H1 (cell line): ENCODE data around the gene UTP25. TPM values are rescaled to one million over a fixed set of nuclear protein-coding genes. Genes with fewer than 3 reads are reported as not detected.

Experiments used
- CTCF ChIA-PET: fragments of 300-600 bp; sonication (Branson Sonifier 250); formaldehyde crosslinking; loops from one replicate; lab custom pipeline; 2021; ENCODE audit not compliant: partially characterized antibody; lab: Charles Lee
- POLR2A ChIA-PET: fragments of 300-600 bp; sonication (Branson Sonifier 250); formaldehyde crosslinking; loops from one replicate; lab custom pipeline; 2021; ENCODE audit warnings: inconsistent platforms; ENCODE audit not compliant: partially characterized antibody; lab: Charles Lee
- DNase-seq, 2 experiments: peaks; one replicate each; pipeline versions ENCODE4 v3.0.0 to v3.0.0-alpha.2; 2010 to 2022; ENCODE audit warnings: low spot score in 2 of 2, low read depth in 1 of 2, mixed read lengths in 1 of 2
- FAIRE-seq: peaks from 2 replicates; lab custom pipeline; 2011; peaks lifted over from hg19 to GRCh38; lab: Jason Lieb, UNC
- H2AFZ ChIP-seq: 2 replicates; pipeline ENCODE4 v1.8.1; 2012; ENCODE audit warnings: low read length, inconsistent platforms
- H2AK5ac ChIP-seq: 2 replicates; pipeline ENCODE4 v1.6.1; 2013; ENCODE audit warnings: low read depth, low read length
- H2BK120ac ChIP-seq: replicated peaks from 2 replicates; pipeline ENCODE3; 2013; ENCODE audit warnings: low read depth, low read length, inconsistent platforms
- H2BK12ac ChIP-seq: 2 replicates; pipeline ENCODE4 v1.6.1; 2013; ENCODE audit warnings: low read depth, low read length
- H2BK15ac ChIP-seq: 2 replicates; pipeline ENCODE4 v1.6.1; 2013; ENCODE audit warnings: low read length
- H2BK20ac ChIP-seq: 2 replicates; pipeline ENCODE4 v1.6.1; 2013; ENCODE audit warnings: low read length
- H2BK5ac ChIP-seq: 2 replicates; pipeline ENCODE4 v1.6.1; 2013; ENCODE audit warnings: low read depth, low read length
- H3K14ac ChIP-seq: 2 replicates; pipeline ENCODE4 v1.6.1; 2013; ENCODE audit warnings: inconsistent platforms; ENCODE audit not compliant: insufficient read length
- H3K18ac ChIP-seq: 2 replicates; pipeline ENCODE4 v1.6.1; 2013; ENCODE audit warnings: low read length; ENCODE audit errors: extremely low read depth
- H3K23ac ChIP-seq: 2 replicates; pipeline ENCODE4 v1.6.1; 2013; ENCODE audit warnings: inconsistent platforms; ENCODE audit not compliant: insufficient read length
- H3K23me2 ChIP-seq: 2 replicates; pipeline ENCODE4 v1.6.1; 2013; ENCODE audit warnings: low read depth, low read length
- H3K27ac ChIP-seq: 2 replicates; pipeline ENCODE4 v1.6.1; 2011; ENCODE audit warnings: low read depth, low read length, inconsistent platforms
- H3K27me3 ChIP-seq, 4 experiments: replicated peaks in 1 of 4; 1 replicate in 1 of 4; 2 replicates in 3 of 4; pipeline versions ENCODE4 v1.6.1 to v1.8.1; 2011 to 2013; ENCODE audit warnings: low read length in 3 of 4, mild to moderate bottlenecking in 3 of 4, inconsistent platforms in 2 of 4, mixed read lengths in 2 of 4, moderate library complexity in 1 of 4; ENCODE audit not compliant: control insufficient read depth in 3 of 4, insufficient read depth in 3 of 4; ENCODE audit errors: extremely low read depth in 1 of 4
- H3K36me3 ChIP-seq, 4 experiments: 2 replicates each; pipeline versions ENCODE4 v1.6.1 to v1.8.1; 2011 to 2013; ENCODE audit warnings: mild to moderate bottlenecking in 4 of 4, low read length in 3 of 4, moderate library complexity in 2 of 4, control low read depth in 1 of 4, inconsistent platforms in 1 of 4; ENCODE audit not compliant: insufficient read depth in 4 of 4, control insufficient read depth in 2 of 4
- H3K4ac ChIP-seq: replicated peaks from 2 replicates; pipeline ENCODE3; 2013; ENCODE audit warnings: low read length, low read depth, mixed read lengths, inconsistent platforms; ENCODE audit not compliant: insufficient read length
- H3K4me1 ChIP-seq, 4 experiments: replicated peaks in 1 of 4; 1 replicate in 1 of 4; 2 replicates in 3 of 4; pipeline versions ENCODE4 v1.6.1 to v1.8.1; 2011 to 2013; ENCODE audit warnings: low read length in 3 of 4, inconsistent platforms in 2 of 4, mixed read lengths in 1 of 4; ENCODE audit not compliant: insufficient read depth in 4 of 4, control insufficient read depth in 3 of 4
- H3K4me2 ChIP-seq, 2 experiments: 2 replicates each; pipeline versions ENCODE4 v1.6.1 to v1.8.1; 2011 to 2013; ENCODE audit warnings: low read depth in 2 of 2, low read length in 2 of 2, control low read depth in 1 of 2, inconsistent platforms in 1 of 2, mild to moderate bottlenecking in 1 of 2; ENCODE audit not compliant: insufficient read depth in 1 of 2
- H3K4me3 ChIP-seq, 4 experiments: fragments of 200-600, 300-600 bp in 1 of 4; sonication (generic), shearing (Covaris generic), sonication (Bioruptor Twin) in 1 of 4; 2 replicates each; pipeline versions ENCODE4 v1.5.1 to v1.8.1; 2011 to 2016; ENCODE audit warnings: low read length in 4 of 4, low read depth in 3 of 4, control low read depth in 2 of 4, inconsistent platforms in 2 of 4, mild to moderate bottlenecking in 2 of 4, mixed read lengths in 1 of 4, moderate library complexity in 1 of 4; ENCODE audit not compliant: insufficient read depth in 2 of 4; ENCODE audit errors: extremely low read depth in 1 of 4
- H3K56ac ChIP-seq: replicated peaks from 2 replicates; pipeline ENCODE3; 2013; ENCODE audit warnings: low read depth, mild to moderate bottlenecking, mixed read lengths, low read length, inconsistent platforms; ENCODE audit not compliant: insufficient read length
- H3K79me1 ChIP-seq: 2 replicates; pipeline ENCODE4 v1.6.1; 2013; ENCODE audit warnings: low read depth, low read length, control low read depth
- H3K79me2 ChIP-seq, 2 experiments: 2 replicates each; pipeline versions ENCODE4 v1.6.1 to v1.8.1; 2012 to 2013; ENCODE audit warnings: low read length in 2 of 2, mild to moderate bottlenecking in 2 of 2, inconsistent platforms in 1 of 2; ENCODE audit not compliant: insufficient read depth in 2 of 2, control insufficient read depth in 1 of 2
- H3K9ac ChIP-seq, 4 experiments: replicated peaks in 1 of 4; 1 replicate in 1 of 4; 2 replicates in 3 of 4; pipeline versions ENCODE4 v1.6.1 to v1.8.1; 2011 to 2013; ENCODE audit warnings: low read depth in 3 of 4, low read length in 3 of 4, control low read depth in 2 of 4, mild to moderate bottlenecking in 2 of 4, moderate library complexity in 2 of 4, inconsistent platforms in 1 of 4; ENCODE audit errors: extremely low read depth in 1 of 4
- H3K9me3 ChIP-seq, 2 experiments: 2 replicates each; pipeline versions ENCODE4 v1.6.1 to v1.8.1; 2012 to 2013; ENCODE audit warnings: mild to moderate bottlenecking in 2 of 2, moderate library complexity in 2 of 2, control low read depth in 1 of 2, inconsistent platforms in 1 of 2, low read depth in 1 of 2, low read length in 1 of 2, mixed read lengths in 1 of 2; ENCODE audit not compliant: insufficient read depth in 2 of 2
- H4K20me1 ChIP-seq, 2 experiments: replicated peaks in 1 of 2; 2 replicates each; pipeline versions ENCODE3 to v1.8.1; 2011 to 2013; ENCODE audit warnings: inconsistent platforms in 2 of 2, low read length in 2 of 2, mild to moderate bottlenecking in 1 of 2; ENCODE audit not compliant: insufficient read depth in 2 of 2, control insufficient read depth in 1 of 2
- H4K5ac ChIP-seq: 2 replicates; pipeline ENCODE4 v1.6.1; 2013; ENCODE audit warnings: low read length, low read depth, mixed read lengths, inconsistent platforms; ENCODE audit not compliant: insufficient read length
- H4K8ac ChIP-seq: 2 replicates; pipeline ENCODE4 v1.8.0; 2013; ENCODE audit warnings: mild to moderate bottlenecking, moderate library complexity, low read length, inconsistent platforms; ENCODE audit not compliant: insufficient read depth; ENCODE audit errors: extremely low read depth
- H4K91ac ChIP-seq: replicated peaks from 2 replicates; pipeline ENCODE3; 2013; ENCODE audit warnings: low read length, mixed read lengths, inconsistent platforms; ENCODE audit not compliant: insufficient read length
- ATF3 ChIP-seq: IDR thresholded peaks from 2 replicates; pipeline ENCODE4 v1.6.1; 2011; ENCODE audit warnings: low read depth, mild to moderate bottlenecking, low read length; ENCODE audit not compliant: insufficient read depth
- CBX8 ChIP-seq: fragments of 300-800, 300-1000 bp; sonication (generic); IDR thresholded peaks from 2 replicates; pipeline ENCODE4 v1.7.1; 2016; ENCODE audit warnings: low read depth, low read length, borderline replicate concordance
- EP300 ChIP-seq, 2 experiments: IDR thresholded peaks; 1 replicate in 1 of 2; 2 replicates in 1 of 2; pipeline ENCODE4 v1.6.1; 2011 to 2012; ENCODE audit warnings: low read depth in 2 of 2, low read length in 2 of 2, mild to moderate bottlenecking in 2 of 2, borderline replicate concordance in 1 of 2, inconsistent platforms in 1 of 2, moderate library complexity in 1 of 2
- EZH2 ChIP-seq: fragments of 200-600 bp; sonication (generic); IDR thresholded peaks from 2 replicates; pipeline ENCODE4 v1.7.1; 2012; ENCODE audit warnings: low read depth, mild to moderate bottlenecking, moderate library complexity, low read length, inconsistent platforms; ENCODE audit not compliant: severe bottlenecking
- FOSL1 ChIP-seq: IDR thresholded peaks from 2 replicates; pipeline ENCODE4 v1.6.1; 2011; ENCODE audit warnings: mild to moderate bottlenecking, low read depth, low read length, moderate library complexity; ENCODE audit not compliant: insufficient read depth
- JUN ChIP-seq: IDR thresholded peaks from 2 replicates; pipeline ENCODE4 v1.6.1; 2011; ENCODE audit warnings: low read depth, mild to moderate bottlenecking, improper control_type of control experiment, low read length
- RXRA ChIP-seq: IDR thresholded peaks from 2 replicates; pipeline ENCODE4 v1.6.1; 2011; ENCODE audit warnings: low read depth, mild to moderate bottlenecking, low read length, moderate library complexity; ENCODE audit not compliant: insufficient read depth
- SP2 ChIP-seq: IDR thresholded peaks from 2 replicates; pipeline ENCODE4 v1.6.1; 2012; ENCODE audit warnings: mild to moderate bottlenecking, low read length, inconsistent platforms
- SRF ChIP-seq: IDR thresholded peaks from 2 replicates; pipeline ENCODE4 v1.6.1; 2011; ENCODE audit warnings: mild to moderate bottlenecking, low read depth, low read length, moderate library complexity
- TAF1 ChIP-seq: IDR thresholded peaks from 2 replicates; pipeline ENCODE4 v1.6.1; 2011; ENCODE audit warnings: mild to moderate bottlenecking, low read depth, low read length
- WGBS, 2 experiments: shearing (Covaris generic) in 1 of 2; methylation state at CpG; one replicate each; pipeline versions ENCODE4 v1.1.6 to v1.1.7; 2013 to 2015; ENCODE audit warnings: low lambda C conversion rate in 2 of 2, mixed read lengths in 2 of 2, inconsistent platforms in 1 of 2, low coverage in 1 of 2, missing lambda C conversion rate in 1 of 2; ENCODE audit not compliant: insufficient replicate concordance in 2 of 2, insufficient coverage in 1 of 2, insufficient read length in 1 of 2; ENCODE audit errors: extremely low coverage in 1 of 2, missing lambda C conversion rate in 1 of 2; 5-methylcytosine and 5-hydroxymethylcytosine counted together
- polyA plus RNA-seq, 7 experiments: library from polyadenylated mRNA; depleted of rRNA in 3 of 7; stranded (reverse) in 5 of 7; unstranded in 2 of 7; fragments of >200 nt in 5 of 7; fragments of 200-250 nt in 2 of 7; gene quantifications; 1 replicate in 5 of 7; 2 replicates in 1 of 7; 4 replicates in 1 of 7; pipeline versions ENCODE4 v1.2.1 to v1.2.3, GENCODE V29; 2011 to 2013; ENCODE audit warnings: missing spikeins in 2 of 7, mixed read lengths in 2 of 7
- total RNA-seq: library from RNA; stranded (reverse); fragmentation: NEBNext Ultra II Directional; extraction: Animal tissue kit (Norgen Biotek cat#: 25700); gene quantifications from 2 replicates; pipeline ENCODE4 v1.2.1, GENCODE V29; 2021

UTP25 gene
- total and polyA plus RNA-seq, 2 of the 8 experiments (the other 6 are each of a cell fraction or from before 2014, with no cell fraction given): 4.0 to 7.6 TPM

DNA sequence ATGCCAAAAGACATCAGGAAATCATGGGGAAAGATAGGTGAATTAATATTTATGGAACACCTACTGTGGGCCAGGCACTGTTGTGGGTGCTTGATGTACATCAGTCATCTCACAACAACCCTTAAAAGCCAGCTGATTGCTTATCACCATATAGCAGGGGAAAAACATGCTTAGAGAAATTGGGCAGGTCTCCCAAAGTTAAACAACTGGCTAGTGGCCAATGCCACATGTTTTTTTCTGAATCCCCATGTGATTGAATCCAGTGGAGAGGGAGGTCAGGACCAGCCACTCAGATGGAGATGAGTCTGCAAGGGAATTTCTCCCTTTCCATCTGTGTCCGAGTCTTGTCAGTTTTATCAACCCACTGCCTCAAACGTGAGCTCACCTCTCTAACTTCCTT, 33.5 kb downstream of the UTP25 start:
- peaks cover 3% of the 10 kb centered on the region; the same call in 1 of the 2 replicates for H3K23me2 ChIP-seq
- H2AK5ac ChIP-seq: no peak overlapping the region
- CTCF ChIA-PET: interaction anchor here (0.9 to 8.2 kb wide), 21 partner anchors 9 to 450 kb away, joined by 3 to 58 read pairs (median 4); partner anchors contain the start of gene UTP25
- H3K27me3 ChIP-seq: no peaks in the 10 kb centered on the region
- no peak for FAIRE-seq
- H3K4ac ChIP-seq: no peak overlapping the region
- no peak overlapping the region for H4K5ac ChIP-seq
- no peak overlapping the region for H3K4me3 ChIP-seq
- no peak overlapping the region for H2BK12ac ChIP-seq
- H2BK5ac ChIP-seq: no peak overlapping the region
- no peak overlapping the region for H3K4me2 ChIP-seq
- H4K91ac ChIP-seq: no peak overlapping the region
- H3K79me1 ChIP-seq: no peaks in the 10 kb centered on the region
- TF ChIP-seq EZH2 (no peak), SRF (no peak), EP300 (IDR thresholded peaks at IDR 0.05; ENCODE audit: borderline replicate concordance in 1 of 2, low read depth in 2 of 2, low read length in 2 of 2) (no peak), RXRA (no peak), ATF3 (no peak), FOSL1 (no peak), JUN (no peak), CBX8 (no peak), TAF1 (no peak), SP2 (no peak)
- no peaks in the 10 kb centered on the region for H3K79me2 ChIP-seq
- H3K27ac ChIP-seq: no peak overlapping the region
- H4K8ac ChIP-seq: no peak overlapping the region
- POLR2A ChIA-PET: interaction anchor here (1.0 kb wide), 1 partner anchor 513 kb away, joined by 7 read pairs; no protein-coding TSS in a partner anchor
- no peak overlapping the region for H3K18ac ChIP-seq
- H2BK15ac ChIP-seq: no peak overlapping the region
- H3K9ac ChIP-seq: no peak overlapping the region
- no peak overlapping the region for H3K14ac ChIP-seq
- H3K9me3 ChIP-seq: no peaks in the 10 kb centered on the region; a peak in 1 of 4 replicates
- H2BK120ac ChIP-seq: no peak overlapping the region
- H3K56ac ChIP-seq: no peak overlapping the region
- H2BK20ac ChIP-seq: no peak overlapping the region; the same call in 1 of the 2 replicates
- no peak overlapping the region for H3K23ac ChIP-seq
- WGBS, 2 experiments: 85% methylated on average over 2 of the region's 2 CpGs; no CpG with 5 or more reads in 1 of the 2 experiments
- H3K36me3 ChIP-seq: no peaks in the 10 kb centered on the region
- H3K4me1 ChIP-seq: peaks cover 12 to 22% (median 17%) of the 10 kb centered on the region in 4 experiments
- no peak for DNase-seq
- no peaks in the 10 kb centered on the region for H4K20me1 ChIP-seq
- H2AFZ ChIP-seq: no peak overlapping the region
